CD4-positive, alpha-beta T cell treated with Interleukin-15 for 1 hour (primary cell): ENCODE results near the gene AGRP.

Source experiments
- DNase-seq: peaks from one replicate; pipeline ENCODE4 v3.0.0-alpha.2; 2020

The AGRP gene

DNA sequence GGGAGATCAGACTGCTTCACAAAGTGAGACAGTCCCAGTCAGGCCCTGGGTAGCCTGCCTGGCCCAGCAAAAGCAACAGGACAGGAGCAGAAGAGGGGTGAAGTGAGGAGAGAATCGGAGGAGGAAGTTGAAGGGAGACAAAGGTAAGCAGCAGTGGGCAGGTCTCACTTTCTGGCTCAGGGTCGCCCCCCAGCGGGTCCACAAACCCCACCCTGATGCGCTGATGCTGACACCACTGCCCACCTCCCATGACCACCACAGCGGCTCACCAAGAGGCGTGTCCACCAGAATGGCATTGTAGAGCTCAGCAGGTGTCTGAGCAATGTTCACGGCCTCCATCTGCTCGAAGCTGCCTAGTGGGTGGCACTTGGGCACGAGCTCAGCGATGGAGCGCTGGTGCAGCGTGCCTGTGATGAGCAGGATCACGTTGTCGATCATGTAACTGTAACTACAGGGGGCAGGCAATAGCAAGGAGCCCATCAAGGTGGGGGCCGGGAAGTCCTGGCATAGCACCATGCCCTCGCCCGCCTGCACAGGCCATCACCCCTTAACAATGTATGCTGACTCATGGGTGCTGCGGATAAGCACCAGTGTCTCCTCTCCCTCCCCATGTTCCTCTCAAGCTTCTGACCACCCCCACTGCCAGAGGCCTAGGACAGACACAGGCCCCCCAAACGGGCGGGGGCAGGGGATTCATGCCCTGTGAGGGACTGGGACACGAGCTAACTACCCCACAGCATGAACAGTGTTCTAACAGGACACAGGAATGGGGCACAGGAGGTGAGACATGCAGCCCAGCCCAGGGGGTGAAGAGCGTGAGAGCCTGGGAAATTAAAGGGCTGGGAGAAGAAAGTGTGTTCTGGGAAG, 38.9 kb downstream of the AGRP start:
- no peak for DNase-seq

DNA sequence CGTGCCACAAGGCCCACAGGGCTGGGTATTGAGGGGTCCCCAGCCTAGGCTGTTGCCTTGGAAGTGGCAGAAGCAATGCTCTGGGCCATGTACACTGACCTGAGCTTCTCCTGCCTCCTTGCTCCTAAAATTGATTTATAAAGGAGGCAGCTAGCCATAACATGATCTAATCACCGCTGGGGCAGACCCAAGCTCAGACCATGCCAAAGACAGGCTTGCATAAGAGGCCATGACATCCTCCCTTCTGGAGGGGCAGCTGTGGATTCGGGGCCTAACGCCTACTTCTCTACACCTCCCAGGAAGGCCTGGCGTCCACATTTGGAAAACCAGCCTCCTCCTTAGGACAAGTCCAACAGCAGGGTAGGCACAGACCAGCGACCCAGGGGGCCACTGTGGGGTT, 40.1 kb downstream of the AGRP start:
- no peak for DNase-seq

DNA sequence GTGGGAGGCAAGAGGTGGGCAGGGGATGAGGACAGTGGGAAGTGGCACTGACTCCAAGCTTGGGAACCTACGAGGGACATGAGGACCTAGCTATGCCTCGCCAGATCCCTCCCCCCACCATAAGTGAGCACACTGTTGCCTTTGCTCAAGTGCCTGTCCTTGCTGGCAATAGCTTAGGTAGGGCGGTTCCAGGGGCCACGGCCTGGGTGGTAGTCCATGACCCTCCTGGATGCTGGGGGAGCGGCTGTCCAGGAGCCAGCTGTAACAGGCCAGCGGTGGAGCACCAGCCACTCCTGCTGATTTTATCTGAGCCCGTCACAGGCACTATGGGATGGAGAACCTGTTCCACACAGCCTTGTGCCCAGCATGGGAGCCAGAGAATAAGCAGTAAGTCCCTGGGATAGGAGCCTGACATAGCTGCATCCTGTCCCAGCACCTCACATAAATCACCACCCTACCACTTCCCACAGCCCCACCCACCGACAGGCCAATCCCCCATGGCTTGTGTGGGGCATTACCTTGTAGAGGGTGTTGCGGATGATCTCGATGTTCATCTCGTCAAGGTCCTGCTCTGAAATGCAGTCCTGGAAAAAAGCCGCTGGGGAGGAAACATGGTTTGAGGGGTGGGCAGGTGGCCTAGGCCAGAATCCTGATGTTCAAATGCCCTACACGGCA, 40.6 kb downstream of the AGRP start:
- DNase-seq, result no peak

DNA sequence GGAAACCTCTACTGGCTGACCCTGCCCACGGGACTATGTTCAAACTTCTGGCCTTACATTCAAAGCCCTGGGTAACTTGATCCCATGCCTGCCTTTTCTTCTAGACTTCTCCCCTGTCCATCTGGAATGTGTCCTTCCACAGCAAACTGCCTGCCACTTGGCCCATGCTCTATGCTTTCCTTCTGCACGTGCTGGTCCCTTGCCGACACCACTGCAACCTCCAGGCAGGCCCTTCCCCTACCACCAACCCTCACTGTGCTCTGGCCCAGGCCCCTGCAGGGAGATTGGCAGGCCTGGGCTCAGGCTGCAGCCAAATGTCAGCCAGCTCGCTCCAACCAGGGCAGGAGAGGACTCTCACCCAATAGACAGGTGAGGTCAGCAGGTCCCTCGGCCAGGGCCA, 41.4 kb downstream of the AGRP start:
- DNase-seq, result no peak

DNA sequence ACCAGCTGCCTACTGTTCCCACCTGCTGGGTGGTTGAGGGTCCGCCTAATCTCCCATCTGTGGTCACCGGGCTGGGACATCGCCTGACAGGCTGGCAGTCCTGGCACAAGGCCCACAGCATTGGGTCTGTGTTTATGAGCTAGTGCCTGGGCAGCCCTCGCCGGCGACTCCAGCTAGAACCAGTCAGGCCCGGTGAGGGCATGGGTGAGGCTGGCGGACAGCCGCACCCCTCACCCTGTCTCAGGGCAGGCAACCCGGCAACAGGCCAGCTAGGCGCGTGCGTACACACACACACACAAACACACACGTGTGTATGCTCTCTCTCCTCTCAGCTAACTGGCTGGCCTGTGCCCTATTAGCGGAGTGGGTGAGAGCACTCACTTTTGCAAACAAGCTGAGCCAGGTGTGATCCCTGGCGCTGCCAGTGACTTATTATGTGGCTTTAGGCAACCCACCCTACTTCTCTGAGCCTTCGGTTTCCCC, 42.0 kb downstream of the AGRP start:
- no peak for DNase-seq

DNA sequence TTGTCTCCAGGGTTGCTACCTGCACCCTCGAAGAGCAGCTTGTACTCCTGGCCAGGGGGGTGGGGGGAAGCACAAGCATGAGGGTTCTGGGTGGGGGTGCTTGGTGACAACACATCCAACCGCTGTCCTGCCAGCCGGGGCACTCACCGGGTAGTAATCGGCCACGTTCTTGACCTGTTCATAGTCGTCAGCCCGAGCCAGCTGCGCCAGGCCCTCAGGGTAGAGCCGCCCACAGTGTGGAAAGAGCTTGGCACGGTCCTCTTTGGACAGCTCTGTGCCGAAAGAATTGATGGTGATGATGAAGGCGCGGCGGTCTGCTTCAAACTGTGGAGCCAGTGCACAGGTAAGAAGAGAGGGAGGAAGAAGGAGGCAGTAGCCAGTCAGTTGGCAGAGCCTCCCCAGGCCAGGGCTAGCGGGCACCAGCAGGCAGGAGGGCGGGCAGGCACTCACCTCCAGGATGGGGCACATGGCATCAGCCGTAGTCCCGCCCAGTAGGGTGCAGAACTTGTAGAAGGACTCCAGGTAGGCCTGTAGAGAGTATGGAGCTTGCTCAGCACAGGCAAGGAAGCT, 44.4 kb downstream of the AGRP start:
- DNase-seq, result no peak

DNA sequence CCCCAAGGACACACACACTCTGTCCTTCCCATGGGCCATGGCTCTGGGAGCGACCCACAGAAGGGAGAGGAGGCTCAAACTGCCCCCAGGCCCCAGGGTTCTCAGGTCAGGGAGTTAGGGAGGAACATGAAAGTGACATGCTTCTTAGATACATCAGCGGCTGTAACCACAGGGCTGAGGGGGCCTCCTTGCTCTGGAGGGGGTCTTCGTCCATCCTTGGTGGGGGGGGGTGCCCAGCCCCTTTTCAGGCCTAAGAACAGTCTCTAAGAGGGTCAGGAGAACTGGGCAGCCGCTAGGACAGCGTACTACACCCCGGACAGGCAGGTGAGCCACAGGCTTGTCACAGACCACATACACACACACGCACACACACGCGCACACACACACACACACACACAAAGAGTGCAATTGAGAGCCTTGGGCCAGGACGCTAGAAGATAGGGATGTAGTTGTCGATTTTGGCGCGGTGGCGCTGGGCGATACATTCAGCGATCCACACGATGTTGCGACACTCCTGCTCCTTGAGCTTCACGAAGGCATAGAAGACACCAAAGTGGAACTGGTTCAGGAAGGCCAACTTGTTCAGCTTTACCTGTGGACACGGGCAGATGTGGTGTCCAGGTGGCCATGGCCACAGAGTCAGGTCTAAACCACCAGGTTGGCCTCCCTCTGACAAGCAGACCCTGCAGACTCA, 45.1 kb downstream of the AGRP start:
- DNase-seq, result no peak

DNA sequence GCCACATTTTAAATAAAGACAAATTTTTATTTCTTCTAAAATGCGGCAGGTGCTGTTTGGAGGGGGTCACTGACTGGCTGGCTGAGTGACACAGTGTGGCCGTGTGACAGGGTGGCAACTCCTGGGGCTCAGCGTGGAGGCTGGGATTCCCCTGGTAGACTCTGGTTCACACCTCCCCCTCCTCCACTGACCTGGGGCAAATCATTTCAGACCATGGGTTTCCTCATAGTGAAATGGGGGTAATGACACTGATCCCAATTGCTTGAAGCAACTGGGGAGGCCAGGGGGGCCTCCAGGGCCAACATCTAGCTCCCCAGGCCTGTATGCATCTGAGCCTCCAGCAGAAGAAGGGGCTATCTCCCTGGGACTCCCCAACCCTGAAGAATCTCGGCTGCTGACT, 45.8 kb downstream of the AGRP start:
- DNase-seq, result no peak

DNA sequence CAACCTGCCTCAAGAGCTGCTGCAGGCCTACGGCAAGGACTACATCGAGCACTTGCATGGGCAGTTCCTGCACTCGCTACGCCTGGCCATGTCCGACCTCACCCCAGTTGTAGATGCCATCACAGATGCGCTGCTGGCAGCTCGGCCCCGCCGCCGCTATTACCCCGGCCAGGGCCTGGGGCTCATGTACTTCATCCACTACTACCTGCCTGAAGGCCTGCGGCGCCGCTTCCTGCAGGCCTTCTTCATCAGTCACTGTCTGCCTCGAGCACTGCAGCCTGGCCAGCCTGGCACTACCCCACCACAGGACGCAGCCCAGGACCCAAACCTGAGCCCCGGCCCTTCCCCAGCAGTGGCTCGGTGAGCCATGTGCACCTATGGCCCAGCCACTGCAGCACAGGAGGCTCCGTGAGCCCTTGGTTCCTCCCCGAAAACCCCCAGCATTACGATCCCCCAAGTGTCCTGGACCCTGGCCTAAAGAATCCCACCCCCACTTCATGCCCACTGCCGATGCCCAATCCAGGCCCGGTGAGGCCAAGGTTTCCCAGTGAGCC, 46.6 kb downstream of the AGRP start:
- DNase-seq, result no peak

DNA sequence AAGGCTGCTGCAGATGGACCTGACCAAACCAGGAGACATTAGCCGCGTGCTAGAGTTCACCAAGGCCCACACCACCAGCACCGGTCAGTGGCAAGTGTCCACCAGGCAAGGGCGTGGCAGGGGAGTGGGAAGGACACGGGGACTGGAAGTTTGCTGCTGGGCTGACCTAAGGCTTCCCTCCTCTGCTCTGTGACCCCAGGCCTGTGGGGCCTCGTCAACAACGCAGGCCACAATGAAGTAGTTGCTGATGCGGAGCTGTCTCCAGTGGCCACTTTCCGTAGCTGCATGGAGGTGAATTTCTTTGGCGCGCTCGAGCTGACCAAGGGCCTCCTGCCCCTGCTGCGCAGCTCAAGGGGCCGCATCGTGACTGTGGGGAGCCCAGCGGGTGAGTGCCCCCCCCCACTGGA, 47.6 kb downstream of the AGRP start:
- DNase-seq, result no peak

DNA sequence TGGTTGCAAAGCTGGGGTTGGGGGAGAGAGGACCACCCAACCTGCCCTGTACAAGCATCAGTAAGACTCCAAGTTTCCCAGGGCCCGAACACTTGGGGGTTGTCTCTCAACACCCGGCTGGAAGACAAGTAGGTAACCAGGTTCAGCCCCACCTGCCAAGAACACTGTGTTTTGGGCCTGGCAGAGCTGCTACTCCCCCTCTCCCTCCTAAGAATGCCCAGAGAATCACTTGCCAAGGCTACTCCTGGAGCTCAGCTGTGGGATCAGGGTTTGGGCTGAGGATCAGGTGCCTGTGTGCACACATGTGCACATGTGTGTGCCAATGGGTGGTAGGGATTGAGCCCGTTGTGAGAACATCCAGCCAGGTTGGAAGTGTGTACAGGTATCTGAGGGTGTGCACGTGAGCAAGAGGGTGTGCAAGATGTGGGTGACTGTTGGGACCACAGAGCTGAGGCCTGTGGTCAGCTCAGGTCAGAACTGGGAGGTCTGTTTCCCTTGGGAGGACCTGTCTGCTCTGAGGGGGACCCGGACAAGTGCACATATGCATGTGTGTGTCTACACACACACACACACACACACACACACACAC, 50.1 kb downstream of the AGRP start:
- DNase-seq, result no peak
